C4-2B (cell line): ENCODE data around the gene MOSPD3.

Experiments
- ZFX ChIP-seq: fragments of 450-650 bp; IDR thresholded peaks from 2 replicates; pipeline ENCODE4 v1.6.1; 2017
- TF ChIP-seq, protein P1 (sequence below): fragments of 450-650 bp; conservative IDR thresholded peaks from 2 replicates; pipeline ENCODE4 v1.5.1; 2017; ENCODE audit warnings: mild to moderate bottlenecking

DNA sequence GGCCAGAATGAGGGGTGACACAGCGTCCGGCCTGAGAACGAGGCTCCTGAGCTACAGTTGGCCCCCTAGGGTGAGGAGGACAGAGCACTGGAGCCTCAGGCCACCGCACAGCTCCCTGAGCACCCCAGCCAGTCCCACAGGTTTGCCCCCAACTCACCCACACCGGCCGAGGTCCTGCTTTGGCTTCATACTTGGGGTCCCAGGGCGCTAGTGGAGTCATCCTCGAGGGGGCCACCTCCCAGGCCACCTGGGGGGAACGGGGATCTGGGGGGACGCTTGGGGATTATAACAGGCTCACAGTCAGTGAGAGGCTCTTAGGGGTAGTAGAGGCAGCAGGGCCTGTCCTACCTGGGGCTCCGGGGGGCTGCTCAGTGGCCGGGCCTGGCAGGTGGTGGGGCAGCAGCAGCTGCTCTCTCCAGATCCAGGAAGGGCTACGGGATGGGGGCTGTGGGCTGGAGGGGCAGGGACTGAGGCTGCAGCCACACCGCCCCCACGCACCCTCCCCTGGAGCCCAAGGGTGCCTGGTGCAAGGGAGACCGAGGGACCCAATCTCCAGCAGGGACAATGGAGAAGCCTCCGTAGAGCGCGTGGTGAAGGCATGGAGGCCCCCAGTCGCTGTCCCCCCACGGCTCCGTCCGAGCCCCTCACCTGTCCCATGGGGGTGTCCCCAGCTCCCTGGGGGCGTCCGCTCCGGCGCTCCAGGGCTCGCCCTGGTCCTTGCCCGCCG, 39.2 kb upstream of the MOSPD3 start:
- TF ChIP-seq, protein P1, sequence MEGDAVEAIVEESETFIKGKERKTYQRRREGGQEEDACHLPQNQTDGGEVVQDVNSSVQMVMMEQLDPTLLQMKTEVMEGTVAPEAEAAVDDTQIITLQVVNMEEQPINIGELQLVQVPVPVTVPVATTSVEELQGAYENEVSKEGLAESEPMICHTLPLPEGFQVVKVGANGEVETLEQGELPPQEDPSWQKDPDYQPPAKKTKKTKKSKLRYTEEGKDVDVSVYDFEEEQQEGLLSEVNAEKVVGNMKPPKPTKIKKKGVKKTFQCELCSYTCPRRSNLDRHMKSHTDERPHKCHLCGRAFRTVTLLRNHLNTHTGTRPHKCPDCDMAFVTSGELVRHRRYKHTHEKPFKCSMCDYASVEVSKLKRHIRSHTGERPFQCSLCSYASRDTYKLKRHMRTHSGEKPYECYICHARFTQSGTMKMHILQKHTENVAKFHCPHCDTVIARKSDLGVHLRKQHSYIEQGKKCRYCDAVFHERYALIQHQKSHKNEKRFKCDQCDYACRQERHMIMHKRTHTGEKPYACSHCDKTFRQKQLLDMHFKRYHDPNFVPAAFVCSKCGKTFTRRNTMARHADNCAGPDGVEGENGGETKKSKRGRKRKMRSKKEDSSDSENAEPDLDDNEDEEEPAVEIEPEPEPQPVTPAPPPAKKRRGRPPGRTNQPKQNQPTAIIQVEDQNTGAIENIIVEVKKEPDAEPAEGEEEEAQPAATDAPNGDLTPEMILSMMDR, result no peak
- no peak for TF ChIP-seq ZFX
